HL-60/S4 treated with retinoic acid at 250 ng/mL for 4 days and 3 days (cell line): Measurements from ENCODE around the gene AHSG.

Source experiments
- in situ Hi-C: fragments of 300-500 bp; cut with MboI; formaldehyde crosslinking; loops from 2 replicates; pipeline ENCODE4 v1.7.0; 2022; ENCODE audit warnings: low sequenced_read_pairs

AHSG gene

GRCh38 chr3:186636536-186636935 lies 23.7 kb downstream of the AHSG start:
- in situ Hi-C loops, result no loop called here

- in situ Hi-C loops, result no loop called here
Observed at GRCh38 chr3:186637686-186638085, 24.8 kb downstream of the AHSG start.

GRCh38 chr3:186638259-186638658 lies 25.4 kb downstream of the AHSG start:
- in situ Hi-C loops, result no loop called here

GRCh38 chr3:186639778-186640472 lies 27.1 kb downstream of the AHSG start, which contains the start of gene FETUB:
FETUB (plus strand) TSS chr3:186640399; CDS start chr3:186640461, 62 bp downstream.
- in situ Hi-C loops, result no loop called here

GRCh38 chr3:186640473-186640818 lies 27.6 kb downstream of the AHSG start:
- in situ Hi-C loops, result no loop called here

GRCh38 chr3:186640929-186641328 lies 28.1 kb downstream of the AHSG start:
- in situ Hi-C loops, result no loop called here

GRCh38 chr3:186642014-186642413 lies 29.2 kb downstream of the AHSG start:
- in situ Hi-C loops, result no loop called here

- in situ Hi-C loops, result no loop called here
Observed at GRCh38 chr3:186643493-186643892, 30.6 kb downstream of the AHSG start.

- in situ Hi-C loops, result no loop called here
Observed at GRCh38 chr3:186644683-186645082, 31.8 kb downstream of the AHSG start.

GRCh38 chr3:186646106-186646505 lies 33.2 kb downstream of the AHSG start:
- in situ Hi-C loops, result no loop called here

- in situ Hi-C loops, result no loop called here
Observed at GRCh38 chr3:186646841-186647240, 34.0 kb downstream of the AHSG start.

- in situ Hi-C loops, result no loop called here
Observed at GRCh38 chr3:186648851-186649250, 36.0 kb downstream of the AHSG start.

- in situ Hi-C loops, result no loop called here
Observed at GRCh38 chr3:186651678-186652215, 38.9 kb downstream of the AHSG start.

- in situ Hi-C loops, result no loop called here
Observed at GRCh38 chr3:186653080-186653707, 40.3 kb downstream of the AHSG start.

- in situ Hi-C loops, result no loop called here
Observed at GRCh38 chr3:186653984-186654383, 41.1 kb downstream of the AHSG start.

GRCh38 chr3:186663361-186664118 lies 50.7 kb downstream of the AHSG start:
- in situ Hi-C loops, result no loop called here

GRCh38 chr3:186664119-186664495 lies 51.2 kb downstream of the AHSG start:
- in situ Hi-C loops, result no loop called here

- in situ Hi-C loops, result no loop called here
Observed at GRCh38 chr3:186664506-186664905, 51.6 kb downstream of the AHSG start.

- in situ Hi-C loops, result no loop called here
Observed at GRCh38 chr3:186665625-186666188, 52.8 kb downstream of the AHSG start, which contains the start of gene HRG. HRG (plus strand) TSS chr3:186666014; CDS start chr3:186666032, 18 bp downstream.

- in situ Hi-C loops, result no loop called here
Observed at GRCh38 chr3:186668426-186668825, 55.6 kb downstream of the AHSG start.

- in situ Hi-C loops, result no loop called here
Observed at GRCh38 chr3:186669378-186670084, 56.7 kb downstream of the AHSG start.
